ENCODE data around the gene HOXA11. TPM values are rescaled to one million over a fixed set of nuclear protein-coding genes. Genes with fewer than 3 reads are reported as not detected.

HOXA11 gene
- total RNA-seq, 1 experiment from 2014 or later, result 0.84 TPM

- TF ChIP-seq, protein P1, sequence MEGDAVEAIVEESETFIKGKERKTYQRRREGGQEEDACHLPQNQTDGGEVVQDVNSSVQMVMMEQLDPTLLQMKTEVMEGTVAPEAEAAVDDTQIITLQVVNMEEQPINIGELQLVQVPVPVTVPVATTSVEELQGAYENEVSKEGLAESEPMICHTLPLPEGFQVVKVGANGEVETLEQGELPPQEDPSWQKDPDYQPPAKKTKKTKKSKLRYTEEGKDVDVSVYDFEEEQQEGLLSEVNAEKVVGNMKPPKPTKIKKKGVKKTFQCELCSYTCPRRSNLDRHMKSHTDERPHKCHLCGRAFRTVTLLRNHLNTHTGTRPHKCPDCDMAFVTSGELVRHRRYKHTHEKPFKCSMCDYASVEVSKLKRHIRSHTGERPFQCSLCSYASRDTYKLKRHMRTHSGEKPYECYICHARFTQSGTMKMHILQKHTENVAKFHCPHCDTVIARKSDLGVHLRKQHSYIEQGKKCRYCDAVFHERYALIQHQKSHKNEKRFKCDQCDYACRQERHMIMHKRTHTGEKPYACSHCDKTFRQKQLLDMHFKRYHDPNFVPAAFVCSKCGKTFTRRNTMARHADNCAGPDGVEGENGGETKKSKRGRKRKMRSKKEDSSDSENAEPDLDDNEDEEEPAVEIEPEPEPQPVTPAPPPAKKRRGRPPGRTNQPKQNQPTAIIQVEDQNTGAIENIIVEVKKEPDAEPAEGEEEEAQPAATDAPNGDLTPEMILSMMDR (IDR thresholded peaks at IDR 0.05; ENCODE audit: unreplicated experiment), result no peak
- H3K4me1 Mint-ChIP-seq (ENCODE audit: insufficient read depth, unreplicated experiment), result no peaks in the 10 kb centered on the region
- no peak overlapping the region for H3K4me3 Mint-ChIP-seq (ENCODE audit: unreplicated experiment)
- H3K27me3 Mint-ChIP-seq (ENCODE audit: insufficient read depth, unreplicated experiment), result peaks cover 77% of the 10 kb centered on the region
- no TSS peak for BruUV-seq (replicated peaks)
- DNase-seq (ENCODE audit: unreplicated experiment), result no peak
- ChIA-PET POLR2A (no interaction called here), CTCF (interaction anchor here (0.5 to 1.3 kb wide), 4 partner anchors 374 to 498 kb away, joined by 3 to 7 read pairs (median 4); no protein-coding TSS in a partner anchor)
- intact Hi-C loops (cut with micrococcal nuclease), result no loop called here
- H3K27ac Mint-ChIP-seq (ENCODE audit: low read depth, unreplicated experiment), result no peak overlapping the region
- no peaks in the 10 kb centered on the region for H3K36me3 Mint-ChIP-seq (ENCODE audit: insufficient read depth, unreplicated experiment)
- no peaks in the 10 kb centered on the region for H3K9me3 Mint-ChIP-seq (ENCODE audit: unreplicated experiment)
Observed at GRCh38 chr7:27202862-27203134, 17.8 kb upstream of the HOXA11 start.

- no peaks in the 10 kb centered on the region for H3K4me1 Mint-ChIP-seq (ENCODE audit: insufficient read depth, unreplicated experiment)
- H3K9me3 Mint-ChIP-seq (ENCODE audit: unreplicated experiment), result no peaks in the 10 kb centered on the region
- no peak for DNase-seq (ENCODE audit: unreplicated experiment)
- no peak overlapping the region for H3K4me3 Mint-ChIP-seq (ENCODE audit: unreplicated experiment)
- TF ChIP-seq, protein P1 (IDR thresholded peaks at IDR 0.05; ENCODE audit: unreplicated experiment), result no peak
- no TSS peak for BruUV-seq (replicated peaks)
- H3K36me3 Mint-ChIP-seq (ENCODE audit: insufficient read depth, unreplicated experiment), result no peaks in the 10 kb centered on the region
- CTCF ChIA-PET, result interaction anchor here (0.6 to 1.3 kb wide), 3 partner anchors 375 to 499 kb away, joined by 3 to 7 read pairs (median 4); no protein-coding TSS in a partner anchor
- POLR2A ChIA-PET, result no interaction called here
- H3K27me3 Mint-ChIP-seq (ENCODE audit: insufficient read depth, unreplicated experiment), result peaks cover 81% of the 10 kb centered on the region
- intact Hi-C loops (cut with micrococcal nuclease), result no loop called here
- H3K27ac Mint-ChIP-seq (ENCODE audit: low read depth, unreplicated experiment), result no peak overlapping the region
Observed at GRCh38 chr7:27202018-27202861, 17.2 kb upstream of the HOXA11 start.

DNA sequence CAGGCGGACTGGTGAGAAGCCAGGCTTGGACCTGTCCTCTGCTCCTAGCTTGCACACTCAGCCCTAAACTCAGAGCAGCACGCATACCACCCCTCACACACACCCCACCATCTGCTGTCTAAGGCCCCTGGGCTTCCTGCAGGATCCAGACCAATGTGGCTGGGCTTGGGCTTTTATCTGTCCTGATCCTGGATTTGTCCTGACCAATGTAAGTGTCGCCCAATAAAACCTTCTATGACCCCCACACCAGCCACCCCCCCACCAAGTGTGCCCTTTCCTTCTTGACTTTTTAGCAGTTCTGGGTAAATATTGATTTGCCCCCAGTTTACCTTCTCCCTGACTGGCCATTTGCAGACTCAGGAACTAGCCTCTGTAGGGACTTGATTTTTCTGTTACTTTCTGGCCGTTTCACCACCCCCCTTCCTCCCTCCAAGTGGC is 16.6 kb upstream of the HOXA11 start:
- intact Hi-C loops (cut with micrococcal nuclease), result no loop called here
- Mint-ChIP-seq H3K9me3 (ENCODE audit: unreplicated experiment) (no peaks in the 10 kb centered on the region), H3K36me3 (ENCODE audit: insufficient read depth, unreplicated experiment) (no peaks in the 10 kb centered on the region), H3K27ac (ENCODE audit: low read depth, unreplicated experiment) (no peak overlapping the region), H3K27me3 (ENCODE audit: insufficient read depth, unreplicated experiment) (peaks cover 78% of the 10 kb centered on the region), H3K4me1 (ENCODE audit: insufficient read depth, unreplicated experiment) (no peaks in the 10 kb centered on the region), H3K4me3 (ENCODE audit: unreplicated experiment) (no peak overlapping the region)
- ChIA-PET CTCF (interaction anchor here (0.6 to 2.0 kb wide), 2 partner anchors 131 to 374 kb away, joined by 3 to 7 read pairs; no protein-coding TSS in a partner anchor), POLR2A (no interaction called here)
- DNase-seq (ENCODE audit: unreplicated experiment), result no peak
- BruUV-seq (replicated peaks), result no TSS peak
- TF ChIP-seq, protein P1 (IDR thresholded peaks at IDR 0.05; ENCODE audit: unreplicated experiment), result no peak

- POLR2A ChIA-PET, result no interaction called here
Observed at GRCh38 chr7:27200761-27201579, 15.9 kb upstream of the HOXA11 start.

More at GRCh38 chr7:27200761-27201579, 15.9 kb upstream of the HOXA11 start:
- H3K36me3 Mint-ChIP-seq (ENCODE audit: insufficient read depth, unreplicated experiment), result no peaks in the 10 kb centered on the region
- peaks cover 72% of the 10 kb centered on the region for H3K27me3 Mint-ChIP-seq (ENCODE audit: insufficient read depth, unreplicated experiment)
- intact Hi-C loops (cut with micrococcal nuclease), result no loop called here
- no TSS peak for BruUV-seq (replicated peaks)
- no peaks in the 10 kb centered on the region for H3K4me1 Mint-ChIP-seq (ENCODE audit: insufficient read depth, unreplicated experiment)
- H3K27ac Mint-ChIP-seq (ENCODE audit: low read depth, unreplicated experiment), result no peak overlapping the region
- CTCF ChIA-PET, result interaction anchor here (0.6 to 2.0 kb wide), 2 partner anchors 132 to 374 kb away, joined by 3 to 7 read pairs; no protein-coding TSS in a partner anchor
- H3K4me3 Mint-ChIP-seq (ENCODE audit: unreplicated experiment), result peak overlapping the region; percentile 51
- H3K9me3 Mint-ChIP-seq (ENCODE audit: unreplicated experiment), result no peaks in the 10 kb centered on the region
- DNase-seq (ENCODE audit: unreplicated experiment), result no peak
- TF ChIP-seq, protein P1 (IDR thresholded peaks at IDR 0.05; ENCODE audit: unreplicated experiment), result no peak
